M059J (cell line): ENCODE measurements around the gene RTL9. TPM values are rescaled to one million over a fixed set of nuclear protein-coding genes. Genes with fewer than 3 reads are reported as not detected.

Experiments
- DNase-seq: peaks from one replicate; pipeline ENCODE4 v3.0.0-alpha.2; 2012; ENCODE audit warnings: low read depth
- total RNA-seq: library from RNA; depleted of rRNA; stranded (reverse); fragments of >200 nt; shearing (Covaris generic); gene quantifications from 2 replicates; pipeline ENCODE4 v1.2.3, GENCODE V29; 2014

RTL9 gene
- total RNA-seq, 1 experiment from 2014 or later = 0.12 TPM

DNA sequence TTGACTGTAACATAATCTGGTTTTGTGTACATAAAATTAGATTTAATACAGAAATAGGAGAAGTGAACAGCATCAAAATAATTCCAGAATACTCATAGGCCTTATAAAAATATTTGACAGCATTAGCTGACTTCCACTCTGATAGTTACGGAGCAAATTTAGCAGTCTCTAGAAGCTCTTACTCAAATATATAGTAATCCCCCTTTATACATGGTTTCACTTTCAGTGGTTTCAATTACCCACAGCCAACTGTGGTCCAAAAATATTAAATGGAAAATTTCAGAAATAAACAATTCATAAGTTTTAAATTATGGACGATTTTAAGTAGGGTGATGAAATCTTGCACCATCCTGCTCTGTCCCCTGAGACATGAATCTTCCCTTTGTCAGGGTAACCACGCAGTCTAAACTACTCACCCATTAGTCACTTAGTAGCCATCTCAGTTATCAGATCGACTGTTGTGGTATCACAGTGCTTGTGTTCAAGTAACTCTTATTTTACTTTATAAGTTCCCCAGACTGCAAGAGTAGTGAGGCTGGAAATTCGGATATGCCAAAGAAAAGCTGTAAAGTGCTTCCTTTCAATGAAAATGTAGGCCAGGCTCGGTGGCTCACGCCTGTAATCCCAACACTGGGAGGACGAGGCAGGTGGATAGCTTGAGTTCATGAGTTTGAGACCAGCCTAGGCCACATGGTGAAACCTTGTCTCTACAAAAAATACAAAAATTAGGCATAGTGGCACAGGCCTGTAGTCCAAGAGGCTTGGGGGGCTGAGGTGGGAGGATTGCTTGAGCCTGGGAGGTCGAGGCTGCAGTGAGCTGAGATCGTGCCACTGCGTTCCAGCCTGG, 17.2 kb upstream of the RTL9 start:
- peak; percentile 86 for DNase-seq

DNA sequence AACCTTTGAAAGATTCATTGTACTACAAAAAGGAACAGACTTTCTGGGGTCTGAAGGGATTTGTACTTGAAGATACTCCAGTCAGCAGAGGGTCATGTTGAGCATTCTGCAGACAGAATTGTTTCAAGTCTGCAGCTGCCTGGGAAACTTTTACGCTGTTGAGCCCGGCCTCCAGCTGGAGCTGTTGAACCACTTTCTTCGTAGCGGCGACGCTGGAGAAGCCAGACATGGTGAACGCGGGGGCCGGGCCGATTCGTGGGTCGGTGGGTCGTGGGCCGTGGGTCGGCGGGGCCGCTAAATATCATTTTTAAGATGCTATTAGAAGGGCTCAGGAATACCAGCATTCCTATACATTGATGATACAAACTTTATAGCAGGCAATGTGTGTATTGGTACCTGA, 12.0 kb upstream of the RTL9 start:
- no peak for DNase-seq

GRCh38 chrX:110359273-110359672, 625 bp downstream of the RTL9 start:
- no peak for DNase-seq

DNA sequence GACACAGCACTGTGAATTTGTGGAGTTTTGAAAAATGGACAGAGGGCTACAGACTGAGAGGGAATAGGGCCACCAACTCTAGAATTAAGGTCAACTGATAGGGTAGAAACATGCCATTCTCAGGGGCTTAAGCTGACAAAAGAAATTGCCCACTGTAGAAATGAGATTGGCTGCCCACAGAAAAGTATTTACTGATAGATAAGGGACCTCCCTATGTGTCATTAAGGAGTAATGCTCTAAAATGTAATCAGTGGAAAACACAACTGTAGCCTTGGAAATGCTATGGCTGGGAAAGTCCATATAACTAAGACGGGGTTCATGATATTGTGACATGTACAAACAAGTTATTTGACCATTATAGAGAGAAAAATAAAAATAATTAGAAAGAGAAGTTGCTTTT, 4.6 kb downstream of the RTL9 start:
- DNase-seq = no peak

DNA sequence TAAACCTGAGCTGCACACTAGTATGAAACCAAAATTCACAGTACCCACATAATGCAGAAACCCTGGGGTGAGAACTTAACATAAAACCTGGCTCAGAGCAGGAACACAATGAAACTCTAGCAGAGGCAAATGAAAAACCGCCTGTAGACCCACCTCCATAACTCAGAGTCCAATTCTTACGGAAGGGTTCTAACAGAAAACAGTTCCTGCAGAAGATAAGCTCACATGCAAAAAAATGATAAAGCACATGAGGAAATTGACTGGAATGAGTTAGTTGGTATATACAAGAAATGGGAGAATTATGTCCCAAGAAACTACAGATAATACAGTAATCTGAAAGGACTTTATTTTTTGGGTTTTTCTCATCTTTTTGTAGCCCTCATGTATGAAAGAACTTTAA, 14.7 kb downstream of the RTL9 start:
- no peak for DNase-seq

DNA sequence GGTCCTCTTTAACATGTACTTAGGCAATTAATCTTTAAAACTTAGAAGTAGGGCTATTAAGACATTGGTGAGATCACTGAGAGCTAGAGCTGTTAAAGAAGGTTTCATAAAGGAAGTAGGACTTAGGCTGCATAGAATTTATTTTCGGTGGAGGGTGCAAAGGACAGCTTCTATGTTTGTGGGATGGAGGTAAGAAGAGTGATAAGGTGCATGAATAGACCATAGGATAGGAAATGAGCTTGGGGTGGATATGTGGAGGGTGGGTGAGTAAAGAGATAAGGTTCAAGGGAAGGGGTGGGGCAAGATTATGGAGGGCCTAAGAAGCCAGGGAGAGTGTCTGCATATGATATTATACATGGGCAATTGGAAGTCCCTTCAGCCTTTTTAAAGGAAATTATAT, 15.9 kb downstream of the RTL9 start:
- DNase-seq = no peak

GRCh38 chrX:110381216-110381615, 22.6 kb downstream of the RTL9 start:
- DNase-seq = peak; percentile 57

DNA sequence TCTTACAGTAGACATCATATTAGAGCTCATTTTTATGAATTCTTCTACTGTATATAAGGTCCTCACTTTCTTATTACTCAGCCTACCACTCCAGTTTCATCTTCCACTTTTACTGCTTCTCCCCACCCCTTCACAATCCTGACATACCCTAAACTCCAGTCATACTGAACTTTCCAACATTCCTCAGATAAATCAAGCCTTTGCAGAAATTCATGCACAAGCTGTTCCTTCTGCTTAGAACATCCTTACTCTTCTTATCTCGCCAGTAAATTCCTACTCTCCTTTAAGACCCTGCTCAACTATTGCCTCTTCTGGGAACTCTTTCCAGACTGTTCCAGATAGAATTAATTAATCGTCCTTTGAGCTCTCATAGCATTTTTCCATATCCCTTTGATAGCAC, 24.8 kb downstream of the RTL9 start:
- peak; percentile 79 for DNase-seq

DNA sequence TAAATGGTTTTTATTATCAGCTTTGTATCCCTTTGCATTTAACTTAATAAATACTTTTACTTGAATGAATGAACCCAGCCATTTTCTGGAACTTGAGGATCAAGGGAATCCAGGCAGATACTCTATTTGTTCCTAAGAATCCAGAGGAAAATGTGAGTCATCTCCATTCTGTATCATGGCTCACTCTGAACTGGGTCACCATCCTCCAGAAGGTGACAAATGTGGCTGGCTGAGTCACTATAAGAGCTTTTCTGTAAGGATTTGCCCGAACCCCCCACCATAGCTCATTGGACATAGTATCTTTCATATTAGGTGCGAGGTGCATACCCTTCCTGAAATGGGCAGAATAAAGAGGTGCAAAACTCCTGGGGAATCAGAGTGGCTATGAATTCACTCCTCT, 25.8 kb downstream of the RTL9 start:
- DNase-seq = peak; percentile 92

- no peak for DNase-seq
Measured at GRCh38 chrX:110389570-110389969, 30.9 kb downstream of the RTL9 start.

- DNase-seq = no peak
Measured at GRCh38 chrX:110391086-110391485, 32.4 kb downstream of the RTL9 start.

DNA sequence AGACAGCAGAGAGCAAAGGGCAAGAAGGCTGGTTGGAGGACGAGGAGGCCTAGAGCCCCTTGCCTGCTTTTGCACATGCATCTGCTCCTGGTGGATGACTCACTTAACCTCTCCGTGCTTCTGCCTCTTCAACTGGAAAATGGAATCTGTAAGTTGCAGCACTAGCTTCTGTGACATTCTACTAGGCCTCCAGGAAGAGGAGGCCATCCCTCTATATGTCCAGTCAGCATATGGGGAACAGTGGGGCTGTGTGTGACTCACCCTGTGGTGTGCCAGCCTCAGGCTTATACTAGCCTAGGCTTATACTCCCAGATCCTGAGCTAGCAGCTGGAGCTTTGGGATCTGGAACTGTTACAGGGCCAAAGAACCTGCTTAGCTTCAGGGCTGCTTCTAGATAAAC, 36.0 kb downstream of the RTL9 start:
- peak; percentile 89 for DNase-seq

DNA sequence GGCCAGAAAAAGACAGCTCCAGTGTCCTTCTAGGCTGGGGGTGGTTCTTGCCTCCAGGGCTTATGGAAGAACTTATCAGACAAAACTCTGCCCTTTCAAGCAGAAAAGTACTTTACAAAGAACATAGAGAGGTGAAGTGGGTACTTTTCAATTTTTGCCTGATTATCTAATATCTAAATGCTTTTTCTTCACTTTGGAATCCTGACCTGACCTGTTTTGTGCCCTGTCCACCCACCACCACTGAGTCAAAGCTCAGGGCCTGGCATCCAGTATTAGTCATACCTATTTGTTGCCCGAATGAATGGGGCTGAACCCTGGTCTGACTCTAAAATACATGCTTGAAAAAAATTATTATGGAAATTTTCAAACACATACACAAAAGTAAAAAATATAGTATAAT, 37.2 kb downstream of the RTL9 start:
- DNase-seq = peak; percentile 59

- no peak for DNase-seq
Measured at GRCh38 chrX:110396735-110397134, 38.1 kb downstream of the RTL9 start.

DNA sequence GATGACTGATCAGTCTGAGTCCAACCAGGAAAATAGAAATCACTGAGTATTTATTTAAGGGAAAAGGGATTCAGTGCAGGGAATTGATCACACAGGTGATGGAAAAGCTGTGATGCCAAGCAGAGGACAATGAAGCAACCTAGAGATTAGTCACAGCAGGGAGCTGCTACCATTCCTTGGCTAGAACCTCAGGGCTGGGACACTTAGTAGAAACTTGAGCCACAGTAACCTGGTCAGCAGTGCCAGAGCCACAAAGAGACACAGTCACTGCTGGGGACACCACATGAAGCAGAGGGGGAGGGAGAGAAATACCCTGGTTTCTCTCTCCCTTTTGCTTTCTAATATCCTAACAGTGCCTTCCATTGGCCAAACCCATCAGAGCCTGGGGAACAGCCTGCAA, 38.7 kb downstream of the RTL9 start:
- peak; percentile 50 for DNase-seq

DNA sequence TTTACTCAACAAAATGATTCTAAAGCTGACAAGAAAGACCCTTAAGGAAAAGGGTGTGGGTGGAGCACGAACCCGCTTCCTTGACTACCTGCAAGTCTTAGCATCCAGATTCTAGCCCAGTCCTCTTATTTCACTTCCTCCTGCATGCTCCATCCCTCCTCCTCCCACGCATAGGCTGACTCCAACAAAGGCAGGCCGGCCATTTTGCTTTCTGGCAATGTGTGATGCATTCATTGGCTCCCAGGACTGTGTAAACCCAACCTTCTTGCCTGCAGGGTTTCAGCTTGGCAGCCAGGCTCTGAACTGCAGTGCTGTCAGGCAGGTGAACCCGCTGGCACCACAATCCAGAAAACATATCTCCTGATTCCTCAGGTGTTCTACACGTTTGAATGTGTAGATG, 39.3 kb downstream of the RTL9 start:
- no peak for DNase-seq

- no peak for DNase-seq
Measured at GRCh38 chrX:110399497-110399896, 40.8 kb downstream of the RTL9 start.

GRCh38 chrX:110399966-110400365, 41.3 kb downstream of the RTL9 start:
- DNase-seq = no peak

DNA sequence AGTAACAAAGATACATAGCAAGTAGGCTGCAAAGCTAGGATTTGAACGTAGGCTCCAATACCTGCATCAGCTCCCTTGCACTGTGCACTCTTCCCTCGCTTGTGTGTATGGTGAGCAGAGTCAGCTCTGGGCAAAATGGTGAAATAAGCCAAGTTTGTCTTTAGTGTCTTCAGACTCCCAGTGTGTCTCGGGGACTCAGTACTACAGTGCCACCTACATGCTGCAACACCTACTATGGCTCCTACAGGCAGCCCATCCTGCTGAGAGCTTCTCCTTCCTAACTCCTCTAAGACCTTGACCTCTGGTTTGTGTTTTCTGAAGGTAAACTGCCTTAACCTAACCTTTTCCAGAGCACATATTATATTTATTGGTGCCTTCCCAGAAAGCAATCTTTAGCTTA, 42.5 kb downstream of the RTL9 start:
- no peak for DNase-seq

DNA sequence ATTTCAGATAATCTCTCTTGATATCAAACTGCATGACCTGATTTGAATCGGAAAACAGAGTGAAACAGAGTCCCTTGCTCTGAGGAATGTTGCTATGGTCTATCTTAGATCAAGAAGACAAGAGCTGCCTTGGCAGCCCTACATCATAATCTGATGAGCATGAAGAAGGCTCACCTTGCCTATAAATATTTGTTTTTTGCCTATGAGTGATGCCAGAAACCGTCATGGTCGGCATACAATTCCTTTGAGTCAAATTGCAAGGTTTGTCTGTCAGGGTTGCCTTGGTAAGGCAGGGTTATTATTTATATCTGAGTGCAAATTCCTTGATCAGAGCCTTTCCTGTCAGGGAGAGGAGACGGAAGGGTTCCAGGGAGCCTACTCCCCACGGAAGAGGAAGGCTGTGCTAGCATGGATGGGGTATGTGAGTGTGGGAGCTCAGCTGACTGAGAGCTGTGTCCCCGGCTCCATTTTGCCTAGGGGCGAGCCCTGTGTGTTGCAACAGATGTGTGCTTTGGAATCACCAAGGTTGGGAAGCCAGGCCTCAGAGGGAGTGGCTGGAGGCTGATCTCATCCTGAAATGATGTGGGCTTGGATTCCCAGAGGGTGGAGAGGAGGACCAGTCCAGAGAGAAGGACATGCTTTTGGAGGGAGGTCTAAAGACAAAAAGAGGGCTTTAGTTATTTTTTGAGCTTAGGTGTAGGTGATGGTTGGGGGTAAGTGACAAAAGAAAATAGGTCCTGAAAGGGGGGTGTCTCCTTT, 43.6 kb downstream of the RTL9 start:
- DNase-seq = peak; percentile 85

GRCh38 chrX:110402850-110403221, 44.2 kb downstream of the RTL9 start:
- DNase-seq = no peak

DNA sequence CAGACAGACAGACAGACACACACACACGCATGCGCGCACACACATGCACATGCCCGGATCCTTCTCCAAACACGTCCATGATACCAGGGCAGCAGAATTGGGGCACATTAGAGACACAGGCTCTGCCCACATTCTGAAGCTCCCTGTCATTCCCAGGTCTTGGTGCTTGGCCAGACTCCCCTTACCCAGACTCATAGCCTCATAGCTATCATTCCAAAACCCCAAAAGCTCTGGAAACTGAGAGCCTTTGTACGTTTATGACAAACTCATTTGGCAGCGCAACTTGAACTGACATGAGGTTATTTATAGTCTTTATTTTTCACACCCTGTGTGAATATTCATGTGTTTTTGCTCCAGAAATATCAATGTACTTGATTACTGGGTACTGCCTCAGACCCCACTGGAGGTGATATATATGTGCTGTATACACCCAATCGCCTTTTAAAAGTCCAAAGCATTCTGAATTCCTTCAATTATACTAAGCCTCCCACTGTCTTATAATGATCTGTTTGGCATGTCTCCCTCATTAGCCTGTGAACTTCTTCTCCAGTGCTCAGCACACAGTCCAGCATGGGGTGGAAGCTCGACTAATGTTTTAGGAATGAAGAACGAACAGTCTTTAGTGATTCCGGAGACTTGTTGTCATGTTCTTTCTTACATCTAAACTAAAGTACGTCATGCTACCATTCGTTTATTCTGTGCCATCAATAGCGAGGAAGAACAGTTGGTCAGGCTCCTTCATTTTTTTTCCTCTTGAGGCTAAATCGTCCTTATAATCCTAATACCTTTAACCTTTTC, 45.0 kb downstream of the RTL9 start:
- no peak for DNase-seq
